GM12891 (cell line): ENCODE data around the gene SIM2.

Experiments
- POLR2A ChIP-seq: IDR thresholded peaks from 2 replicates; pipeline ENCODE4 v1.6.1; 2011; ENCODE audit warnings: low read depth, low read length, control low read depth
- POLR2AphosphoS5 ChIP-seq: IDR thresholded peaks from 2 replicates; pipeline ENCODE4 v1.6.1; 2011; ENCODE audit warnings: low read depth, low read length, control low read depth
- TAF1 ChIP-seq: IDR thresholded peaks from 2 replicates; pipeline ENCODE4 v1.6.1; 2011; ENCODE audit warnings: low read depth, low read length, control low read depth

- TF ChIP-seq POLR2AphosphoS5 (no peak), POLR2A (no peak), TAF1 (no peak)
Observed at GRCh38 chr21:36706951-36707762, 8.2 kb downstream of the SIM2 start.
